ENCODE measurements around the gene GCN1.

DNA sequence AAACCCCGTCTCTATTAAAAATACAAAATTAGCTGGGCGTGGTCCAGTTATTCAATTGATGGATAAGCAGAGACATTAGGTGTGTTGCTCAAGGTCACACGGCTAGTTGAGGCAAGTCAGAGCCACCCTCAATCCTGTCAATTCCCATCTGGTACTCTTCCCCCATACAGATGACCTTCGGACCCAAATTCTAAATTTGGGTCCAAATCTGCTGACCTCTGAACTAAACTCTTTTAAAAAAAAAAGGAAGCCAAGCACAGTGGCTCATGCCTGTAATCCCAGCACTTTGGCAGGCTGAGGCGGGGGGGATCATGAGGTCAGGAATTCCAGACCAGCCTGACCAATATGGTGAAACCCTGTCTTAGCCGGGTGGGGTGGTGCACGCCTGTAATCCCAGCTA is 23.9 kb downstream of the GCN1 start:
- TF ChIP-seq ZNF423 (tag by site-specific recombination; IDR thresholded peaks at IDR 0.05) (no peak), ZNF350 (tag by site-specific recombination; IDR thresholded peaks at IDR 0.05) (no peak), KLF16 (tag by site-specific recombination; IDR thresholded peaks at IDR 0.05) (no peak), TCF7L2 (IDR thresholded peaks at IDR 0.05; ENCODE audit: borderline replicate concordance, low read depth, low read length) (no peak), ZNF660 (tag by site-specific recombination; IDR thresholded peaks at IDR 0.05) (no peak), ZSCAN5A (tag by site-specific recombination; IDR thresholded peaks at IDR 0.05) (no peak), YY1 (tag by site-specific recombination; IDR thresholded peaks at IDR 0.05) (no peak), INSM2 (tag by site-specific recombination; IDR thresholded peaks at IDR 0.05) (no peak), ZNF707 (tag by site-specific recombination; IDR thresholded peaks at IDR 0.05) (no peak), ZNF2 (tag by site-specific recombination; IDR thresholded peaks at IDR 0.05) (no peak), ZNF658 (tag by site-specific recombination; IDR thresholded peaks at IDR 0.05) (no peak)
- TF ChIP-seq, protein P1, sequence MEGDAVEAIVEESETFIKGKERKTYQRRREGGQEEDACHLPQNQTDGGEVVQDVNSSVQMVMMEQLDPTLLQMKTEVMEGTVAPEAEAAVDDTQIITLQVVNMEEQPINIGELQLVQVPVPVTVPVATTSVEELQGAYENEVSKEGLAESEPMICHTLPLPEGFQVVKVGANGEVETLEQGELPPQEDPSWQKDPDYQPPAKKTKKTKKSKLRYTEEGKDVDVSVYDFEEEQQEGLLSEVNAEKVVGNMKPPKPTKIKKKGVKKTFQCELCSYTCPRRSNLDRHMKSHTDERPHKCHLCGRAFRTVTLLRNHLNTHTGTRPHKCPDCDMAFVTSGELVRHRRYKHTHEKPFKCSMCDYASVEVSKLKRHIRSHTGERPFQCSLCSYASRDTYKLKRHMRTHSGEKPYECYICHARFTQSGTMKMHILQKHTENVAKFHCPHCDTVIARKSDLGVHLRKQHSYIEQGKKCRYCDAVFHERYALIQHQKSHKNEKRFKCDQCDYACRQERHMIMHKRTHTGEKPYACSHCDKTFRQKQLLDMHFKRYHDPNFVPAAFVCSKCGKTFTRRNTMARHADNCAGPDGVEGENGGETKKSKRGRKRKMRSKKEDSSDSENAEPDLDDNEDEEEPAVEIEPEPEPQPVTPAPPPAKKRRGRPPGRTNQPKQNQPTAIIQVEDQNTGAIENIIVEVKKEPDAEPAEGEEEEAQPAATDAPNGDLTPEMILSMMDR (tag by site-specific recombination; IDR thresholded peaks at IDR 0.05): no peak
- TF ChIP-seq, protein P2, sequence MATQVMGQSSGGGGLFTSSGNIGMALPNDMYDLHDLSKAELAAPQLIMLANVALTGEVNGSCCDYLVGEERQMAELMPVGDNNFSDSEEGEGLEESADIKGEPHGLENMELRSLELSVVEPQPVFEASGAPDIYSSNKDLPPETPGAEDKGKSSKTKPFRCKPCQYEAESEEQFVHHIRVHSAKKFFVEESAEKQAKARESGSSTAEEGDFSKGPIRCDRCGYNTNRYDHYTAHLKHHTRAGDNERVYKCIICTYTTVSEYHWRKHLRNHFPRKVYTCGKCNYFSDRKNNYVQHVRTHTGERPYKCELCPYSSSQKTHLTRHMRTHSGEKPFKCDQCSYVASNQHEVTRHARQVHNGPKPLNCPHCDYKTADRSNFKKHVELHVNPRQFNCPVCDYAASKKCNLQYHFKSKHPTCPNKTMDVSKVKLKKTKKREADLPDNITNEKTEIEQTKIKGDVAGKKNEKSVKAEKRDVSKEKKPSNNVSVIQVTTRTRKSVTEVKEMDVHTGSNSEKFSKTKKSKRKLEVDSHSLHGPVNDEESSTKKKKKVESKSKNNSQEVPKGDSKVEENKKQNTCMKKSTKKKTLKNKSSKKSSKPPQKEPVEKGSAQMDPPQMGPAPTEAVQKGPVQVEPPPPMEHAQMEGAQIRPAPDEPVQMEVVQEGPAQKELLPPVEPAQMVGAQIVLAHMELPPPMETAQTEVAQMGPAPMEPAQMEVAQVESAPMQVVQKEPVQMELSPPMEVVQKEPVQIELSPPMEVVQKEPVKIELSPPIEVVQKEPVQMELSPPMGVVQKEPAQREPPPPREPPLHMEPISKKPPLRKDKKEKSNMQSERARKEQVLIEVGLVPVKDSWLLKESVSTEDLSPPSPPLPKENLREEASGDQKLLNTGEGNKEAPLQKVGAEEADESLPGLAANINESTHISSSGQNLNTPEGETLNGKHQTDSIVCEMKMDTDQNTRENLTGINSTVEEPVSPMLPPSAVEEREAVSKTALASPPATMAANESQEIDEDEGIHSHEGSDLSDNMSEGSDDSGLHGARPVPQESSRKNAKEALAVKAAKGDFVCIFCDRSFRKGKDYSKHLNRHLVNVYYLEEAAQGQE (tag by site-specific recombination; IDR thresholded peaks at IDR 0.05): no peak
